T1000 (cell line): ENCODE measurements around the gene CMSS1.

Experiments
- DNase-seq: peaks from one replicate; lab custom pipeline; 2025; ENCODE audit warnings: mixed read lengths; lab: John Stamatoyannopoulos, UW

Gene CMSS1

DNA sequence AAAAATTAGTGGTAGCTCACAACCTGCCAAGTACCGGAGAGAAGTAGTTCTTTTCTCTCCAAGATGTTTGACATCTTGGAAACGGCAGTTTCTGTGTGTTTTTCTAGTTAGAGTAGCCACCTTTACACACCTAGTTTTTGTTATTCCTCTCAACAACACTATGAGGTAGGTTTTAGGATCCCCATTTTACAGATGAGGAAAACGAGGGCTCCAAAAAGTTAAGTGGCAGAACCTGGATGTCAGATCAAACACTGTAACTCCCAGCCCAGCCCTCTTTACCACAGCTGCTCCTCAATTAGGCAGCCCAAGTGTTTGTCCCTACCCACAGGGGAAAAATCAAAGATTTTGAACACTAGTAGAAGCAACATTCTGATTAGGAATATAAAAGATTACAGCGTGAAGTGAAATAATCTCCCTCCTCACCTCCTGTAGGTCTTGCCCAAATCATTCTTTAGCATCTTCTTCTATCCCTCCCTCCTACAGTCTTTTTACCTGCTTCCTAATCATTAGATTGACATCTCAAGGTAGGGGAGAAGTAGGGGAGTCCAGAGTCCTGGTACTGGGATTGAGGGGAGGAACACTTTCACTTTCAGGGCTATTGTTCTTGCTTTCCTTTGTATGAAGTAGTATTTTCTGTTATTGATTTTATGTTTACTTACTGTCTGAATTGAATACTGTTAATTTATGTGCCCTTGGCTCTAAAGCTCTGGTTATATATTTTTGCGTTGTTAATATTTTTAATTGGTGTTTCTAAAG lies 142.6 kb downstream of the CMSS1 start:
- no peak for DNase-seq

DNA sequence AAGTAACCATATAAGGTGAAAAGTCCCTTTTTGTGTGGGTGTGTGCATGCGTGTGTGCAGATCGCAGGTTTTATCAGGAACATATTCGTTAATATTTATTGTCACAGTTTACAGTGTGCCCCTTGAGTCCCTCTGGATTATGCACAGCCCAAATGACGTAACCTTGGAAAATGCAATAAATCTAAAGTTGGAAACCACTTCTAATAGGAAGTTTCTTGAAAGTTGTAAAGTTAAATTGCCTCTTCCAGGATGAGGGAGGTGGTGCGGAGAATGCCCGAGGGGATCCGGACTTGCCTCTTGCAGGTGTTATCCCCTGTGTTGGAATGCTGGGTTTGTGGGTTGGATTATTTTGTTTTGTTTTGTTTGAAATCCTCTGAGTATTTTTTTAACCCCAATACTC lies 143.3 kb downstream of the CMSS1 start:
- peak; percentile 29 for DNase-seq

DNA sequence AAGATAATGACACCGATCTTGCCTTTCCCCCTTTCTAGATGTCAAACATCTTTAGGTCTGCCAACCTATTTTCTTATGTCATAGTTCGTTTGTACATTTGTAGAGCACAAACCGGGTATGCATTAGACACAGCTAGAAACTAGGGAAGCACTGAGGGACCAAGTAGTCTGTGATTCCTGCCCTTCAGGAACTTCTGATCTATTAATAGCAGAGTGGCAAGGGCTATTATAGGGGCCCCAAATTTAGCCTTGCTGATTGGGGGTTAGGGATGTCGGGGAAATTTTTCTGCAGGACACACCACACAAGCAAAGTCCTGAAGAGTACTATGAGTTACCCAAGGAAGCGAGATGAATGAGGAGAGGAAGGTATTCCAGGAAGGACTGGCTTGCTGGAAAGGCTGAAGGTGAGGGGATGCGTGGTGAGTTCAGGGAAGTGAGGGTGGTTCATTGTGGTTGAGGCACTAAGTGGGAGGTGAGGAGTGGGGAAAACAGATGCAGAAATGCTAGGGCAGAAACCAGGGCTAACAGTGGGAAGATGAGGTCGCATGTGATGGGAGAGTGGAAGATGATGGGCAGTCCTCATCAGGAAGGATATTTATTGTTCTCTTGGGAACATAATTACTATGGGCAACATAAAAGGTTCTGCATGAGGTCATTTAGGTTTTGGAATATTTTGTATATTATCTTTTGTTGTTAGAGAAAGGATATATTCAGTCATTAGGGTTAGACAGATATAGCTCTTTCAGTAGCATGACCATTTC lies 144.3 kb downstream of the CMSS1 start:
- no peak for DNase-seq

DNA sequence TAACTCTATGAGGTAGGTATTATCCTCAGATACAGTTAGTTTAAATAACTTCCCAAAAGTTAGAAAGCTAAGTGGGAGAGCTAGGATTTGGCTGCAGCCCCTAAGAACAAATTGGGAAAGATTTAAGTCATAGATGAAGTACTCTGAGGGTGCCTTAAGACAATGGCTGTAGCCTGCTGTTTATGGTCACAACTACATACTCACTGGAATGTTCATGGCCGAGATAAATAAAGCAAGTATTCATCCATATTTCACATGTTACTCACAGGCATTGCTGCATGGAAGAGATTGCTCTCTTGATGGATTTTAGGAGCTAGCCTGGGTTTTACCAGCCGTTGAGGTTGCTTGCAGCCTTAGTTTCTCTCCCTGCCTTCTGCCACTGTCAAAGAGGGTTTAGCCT lies 145.0 kb downstream of the CMSS1 start:
- DNase-seq = no peak

DNA sequence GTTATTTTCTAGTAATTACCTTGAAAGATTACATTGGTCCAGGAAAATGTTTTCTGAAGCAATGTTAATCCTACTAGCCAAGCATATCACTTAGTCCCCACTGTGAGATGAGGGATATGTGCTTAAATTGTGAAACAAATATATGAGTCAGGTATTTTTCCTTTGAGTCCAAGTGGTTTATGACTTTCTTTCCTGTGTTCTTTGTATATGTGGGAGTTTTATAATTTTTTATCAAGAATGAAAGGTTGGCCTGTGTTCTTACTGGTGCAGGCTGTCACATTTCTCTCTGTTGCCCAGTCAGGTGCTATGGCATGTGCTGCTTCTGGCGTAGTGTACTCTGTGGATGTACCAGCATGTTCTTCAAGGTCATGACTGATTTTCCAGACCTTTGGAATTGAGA lies 147.4 kb downstream of the CMSS1 start:
- DNase-seq = no peak

DNA sequence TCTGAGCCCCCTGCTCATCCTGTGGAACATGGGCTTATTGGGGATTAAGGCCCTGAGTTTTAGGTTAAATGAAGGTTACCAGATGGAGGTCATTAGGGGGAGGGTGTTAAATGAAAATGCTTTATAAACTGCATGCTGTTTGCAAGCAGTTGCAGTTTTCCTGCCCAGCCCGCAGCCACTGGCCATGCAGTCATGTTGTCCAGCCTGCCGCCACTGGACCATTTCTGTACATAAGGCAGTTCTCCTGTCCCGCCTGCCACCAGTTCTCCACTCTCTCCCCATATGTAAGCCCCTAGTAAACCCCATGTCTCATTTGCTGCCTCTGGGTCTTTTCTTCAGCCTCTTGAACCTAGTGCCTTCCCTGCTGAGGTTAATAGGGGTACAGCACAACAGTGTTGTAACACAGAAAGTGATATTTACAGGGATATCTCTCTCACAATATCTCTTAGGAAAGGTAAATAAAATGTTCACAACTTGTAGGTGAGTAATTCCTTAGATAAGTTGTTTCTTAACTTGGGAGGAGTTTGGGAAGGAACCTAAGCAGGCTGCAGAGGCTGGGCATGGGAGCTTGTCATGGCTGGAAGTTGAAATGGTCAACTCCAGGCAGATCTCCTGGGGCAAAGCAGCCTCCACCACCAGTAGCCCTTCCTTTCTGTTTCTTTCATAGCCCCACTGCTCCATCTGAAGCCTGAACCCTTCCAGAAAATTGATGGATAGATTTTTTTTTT lies 148.2 kb downstream of the CMSS1 start:
- no peak for DNase-seq

DNA sequence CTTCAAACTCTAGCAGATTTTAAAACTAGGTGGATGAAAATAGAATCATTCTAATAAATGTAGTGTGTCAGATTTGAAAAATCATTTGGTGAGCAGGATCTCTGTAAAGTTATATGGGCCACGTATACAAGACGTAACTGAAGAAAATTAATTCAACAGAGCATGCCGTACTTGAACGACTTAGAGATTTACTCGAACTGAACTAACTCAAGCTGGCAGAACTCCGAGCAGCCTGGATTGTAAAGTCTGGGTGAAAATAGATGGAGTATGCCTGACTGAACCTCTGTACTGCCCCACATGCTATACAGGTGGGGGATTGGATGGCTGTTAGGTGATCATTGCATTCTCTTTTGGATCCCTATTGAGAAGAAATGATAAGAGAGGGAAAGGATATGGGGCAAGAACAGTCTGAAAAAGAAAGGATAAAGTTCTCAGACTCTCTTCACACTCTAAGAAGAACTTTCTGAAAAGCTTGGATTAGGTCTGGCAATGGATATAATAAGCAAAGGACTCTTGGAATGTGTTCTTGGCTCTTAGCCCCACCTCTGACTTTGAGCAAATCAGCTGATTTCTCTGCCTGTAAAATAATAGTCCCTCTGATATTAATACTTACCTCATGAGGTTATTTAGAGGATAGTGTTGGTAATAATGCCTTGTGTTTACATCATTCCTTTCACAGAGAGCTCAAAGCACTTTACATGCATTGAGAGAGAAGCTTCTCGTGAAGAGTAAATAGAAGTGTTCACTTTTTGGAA lies 149.2 kb downstream of the CMSS1 start:
- DNase-seq = no peak

DNA sequence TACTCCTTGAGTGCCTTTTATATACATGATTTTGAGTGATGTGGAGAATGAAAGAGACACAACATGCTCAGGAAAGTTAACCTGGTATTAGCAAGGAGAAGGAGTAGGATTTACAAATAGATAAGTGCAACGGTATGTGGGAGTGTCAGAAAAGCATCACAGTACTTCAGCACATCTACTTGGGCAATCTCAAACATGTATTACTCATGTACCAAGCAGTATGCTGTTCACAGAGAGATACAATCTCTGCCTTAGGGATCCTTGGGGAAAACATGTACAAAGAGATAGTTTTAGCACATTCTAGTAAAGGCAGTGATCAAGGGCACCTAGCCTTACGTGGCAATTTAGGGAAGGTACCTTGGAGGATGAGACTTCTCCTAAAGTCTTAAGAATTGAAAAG lies 150.1 kb downstream of the CMSS1 start:
- no peak for DNase-seq

DNA sequence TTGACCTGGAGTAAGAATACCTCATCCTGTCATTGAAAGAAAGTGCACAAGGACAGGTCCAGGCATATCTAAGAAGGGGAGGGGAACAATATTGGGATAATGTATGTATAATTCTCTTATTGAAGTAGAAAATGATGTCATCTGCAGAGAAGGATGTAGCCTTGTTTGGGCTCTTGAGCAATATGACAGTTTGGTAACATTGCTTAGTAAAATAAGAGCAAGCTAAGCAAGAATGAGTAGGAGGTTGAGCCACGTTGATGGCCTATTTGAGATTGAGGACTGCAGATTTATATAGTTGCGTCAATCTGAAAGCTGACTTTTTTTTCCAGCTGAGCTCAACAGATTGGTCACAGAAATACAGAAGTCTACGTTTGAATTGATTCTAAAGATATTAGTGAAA lies 151.5 kb downstream of the CMSS1 start:
- no peak for DNase-seq

DNA sequence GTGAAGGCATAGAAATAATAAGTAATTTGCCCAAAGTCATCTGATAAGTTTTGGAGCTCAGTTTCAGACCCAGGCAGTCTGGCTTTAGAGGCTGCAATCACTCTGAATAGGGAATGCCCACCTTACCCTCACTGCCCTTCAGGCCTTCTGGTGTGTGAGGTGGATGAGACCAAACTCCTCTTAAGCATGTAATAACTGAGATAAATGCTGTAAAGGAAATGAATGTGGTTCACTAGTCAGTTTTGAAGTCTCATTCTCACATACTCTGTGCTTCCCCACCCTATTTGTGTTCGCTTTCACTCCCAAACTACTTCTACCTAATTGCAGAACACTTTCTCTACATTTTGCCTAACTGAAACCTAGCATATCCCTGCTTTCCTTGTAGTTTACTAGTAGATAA lies 152.5 kb downstream of the CMSS1 start:
- DNase-seq = no peak

DNA sequence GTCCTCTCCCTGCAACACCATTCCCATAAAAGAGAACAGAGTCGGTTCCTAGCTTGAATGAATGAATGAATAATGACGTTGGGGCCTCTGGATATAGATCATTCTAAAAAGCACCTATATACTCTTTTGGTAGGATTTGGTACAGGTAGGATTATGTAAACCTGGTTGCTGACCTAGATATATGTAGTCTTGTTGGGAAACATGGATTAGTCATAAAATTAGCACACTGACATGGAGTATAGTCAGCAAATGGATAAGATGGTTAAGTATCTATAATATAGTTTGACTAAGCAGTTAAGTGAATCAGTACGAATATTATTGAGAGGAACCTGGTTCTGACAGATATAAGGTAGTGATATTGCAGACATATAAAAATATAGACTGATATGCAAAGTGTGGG lies 154.1 kb downstream of the CMSS1 start:
- no peak for DNase-seq

DNA sequence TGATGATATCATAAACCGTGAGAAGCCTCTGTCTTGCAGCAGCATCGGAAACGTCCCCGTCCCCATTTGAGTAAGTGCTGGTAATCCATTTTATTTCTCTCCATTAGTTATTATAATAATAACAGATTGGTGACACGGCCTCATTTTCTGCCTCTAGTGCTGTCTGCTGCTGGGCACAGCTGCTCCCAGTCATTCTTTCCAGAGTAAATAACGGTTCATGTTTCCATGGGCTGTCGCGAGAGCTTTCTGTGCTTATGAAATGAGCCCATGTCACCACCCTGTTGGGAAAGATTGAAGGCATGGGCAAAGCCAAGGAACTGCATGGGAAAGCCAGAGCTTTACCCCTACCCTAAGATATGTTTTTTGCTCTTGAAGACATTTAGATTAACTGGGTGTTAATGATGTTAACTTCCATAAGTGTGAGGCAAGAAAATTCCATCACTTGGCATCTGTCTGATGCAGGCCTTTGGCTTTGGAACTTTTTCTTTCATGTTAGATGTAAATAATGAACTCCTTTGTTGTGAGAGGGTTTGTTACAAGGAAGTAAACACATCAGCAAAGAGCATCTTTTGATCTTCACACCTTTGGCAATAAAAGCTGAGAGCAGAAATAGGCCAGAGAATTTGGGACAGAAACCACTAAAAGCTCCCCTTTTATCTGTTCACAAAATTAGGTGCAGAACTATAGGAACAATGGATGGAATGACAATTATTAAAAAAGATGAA lies 154.9 kb downstream of the CMSS1 start:
- no peak for DNase-seq

DNA sequence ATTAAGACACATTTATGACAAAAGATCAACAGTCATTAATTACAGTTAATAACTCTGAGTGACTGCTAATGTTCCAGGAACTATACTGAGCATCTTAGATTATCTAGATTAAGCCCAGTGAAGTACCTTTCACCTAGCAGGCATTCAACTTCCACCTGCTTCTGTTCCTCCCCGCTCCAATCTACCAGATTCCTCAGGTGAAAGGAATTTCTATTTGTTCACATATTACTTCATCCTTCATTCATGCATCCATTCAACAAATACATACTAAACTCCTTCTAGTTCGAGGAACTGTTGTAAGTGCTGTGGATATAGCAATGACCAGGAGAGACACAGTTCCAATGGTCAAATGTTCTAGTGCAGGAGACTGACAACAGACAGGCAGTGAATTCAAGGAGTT lies 157.3 kb downstream of the CMSS1 start:
- DNase-seq = no peak

DNA sequence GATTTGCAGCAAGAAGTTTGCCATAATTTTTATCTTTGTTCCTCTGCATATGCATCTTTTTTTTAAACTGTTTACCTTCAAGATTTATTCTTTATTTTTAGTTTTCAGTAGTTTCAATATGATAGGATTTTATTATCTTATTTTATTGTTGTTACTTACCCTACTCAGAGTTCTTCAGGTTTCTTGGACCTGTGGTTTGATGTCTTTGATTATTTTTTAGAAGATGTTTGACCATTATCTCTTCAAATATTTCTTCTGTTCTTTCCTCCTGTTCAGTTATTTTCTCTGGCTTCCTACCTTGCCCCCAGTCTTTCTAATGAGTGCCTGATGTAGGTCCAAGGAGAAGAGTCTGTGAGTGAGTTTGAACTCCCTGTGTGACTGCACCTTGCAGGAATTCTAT lies 158.9 kb downstream of the CMSS1 start:
- DNase-seq = no peak

DNA sequence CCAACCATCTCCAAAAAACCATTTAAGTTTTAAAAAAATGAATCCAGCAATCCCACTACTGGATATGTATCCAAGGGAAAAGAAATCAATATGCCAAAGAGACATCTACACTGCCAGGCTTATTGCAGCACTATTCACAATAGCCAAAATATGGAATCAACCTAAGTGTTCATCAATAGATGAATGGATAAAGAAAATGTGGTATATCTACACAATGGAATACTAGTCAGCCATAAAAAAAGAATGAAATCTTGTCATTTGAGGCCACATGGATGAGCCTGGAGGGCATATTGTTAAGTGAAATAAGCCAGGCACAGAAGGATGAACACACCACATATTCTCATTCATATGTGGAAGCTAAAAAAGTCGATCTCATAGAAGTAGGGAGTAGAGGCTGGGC lies 160.6 kb downstream of the CMSS1 start:
- DNase-seq = no peak

DNA sequence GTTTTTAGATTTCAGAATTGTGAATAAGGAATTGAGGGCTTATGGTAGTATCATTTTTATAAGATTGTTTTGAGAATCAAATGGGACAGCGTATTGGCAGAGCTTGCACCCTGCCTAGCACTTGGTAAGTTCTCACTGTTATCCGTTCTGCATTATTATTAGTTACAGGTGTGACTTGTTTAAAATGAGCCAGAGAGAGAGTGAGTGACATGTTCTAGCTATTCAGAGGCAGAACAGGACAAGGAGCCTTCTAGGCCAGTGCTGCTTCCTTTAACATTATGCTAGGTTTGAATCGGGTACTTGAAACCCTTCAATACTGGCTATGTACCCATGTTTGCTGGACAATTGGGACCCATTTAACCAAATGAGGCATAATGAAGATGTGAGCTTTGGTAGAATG lies 162.9 kb downstream of the CMSS1 start:
- no peak for DNase-seq

DNA sequence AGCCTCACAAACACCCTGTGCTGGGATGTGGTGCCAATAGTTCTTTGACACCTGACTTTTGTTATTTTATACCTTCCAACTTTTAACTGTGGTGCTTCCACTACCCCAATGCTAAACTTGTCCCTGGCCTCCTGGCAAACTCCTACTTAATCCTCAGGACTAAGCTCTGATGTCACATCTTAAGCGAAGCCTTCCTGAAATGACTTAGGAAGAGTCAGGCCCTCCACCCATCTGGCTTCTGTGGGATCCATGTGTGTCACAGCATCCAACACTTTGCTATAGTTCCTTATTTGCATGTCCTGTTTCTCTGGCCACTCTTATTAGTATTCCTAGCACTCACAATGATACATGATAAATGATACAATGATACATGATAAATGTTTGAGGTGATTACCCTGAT lies 163.5 kb downstream of the CMSS1 start:
- DNase-seq = no peak

DNA sequence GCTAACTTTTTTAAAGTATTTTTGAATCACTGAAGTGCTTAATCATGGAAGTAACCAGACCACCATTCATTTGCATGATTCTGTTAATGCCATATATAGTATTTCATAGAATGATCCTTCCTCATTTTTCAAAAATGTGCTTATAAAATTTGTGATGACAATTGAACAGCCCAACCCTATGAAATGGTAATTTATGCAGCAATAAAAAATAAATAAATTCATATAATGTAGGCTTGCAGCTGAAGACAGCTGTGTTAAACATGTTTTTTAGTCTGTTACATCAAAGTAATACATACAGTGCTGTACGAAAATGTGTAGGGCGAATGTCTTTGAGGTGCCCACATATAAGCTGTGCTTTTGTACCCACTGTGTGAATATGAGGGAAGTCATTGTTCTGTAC lies 165.0 kb downstream of the CMSS1 start:
- no peak for DNase-seq

DNA sequence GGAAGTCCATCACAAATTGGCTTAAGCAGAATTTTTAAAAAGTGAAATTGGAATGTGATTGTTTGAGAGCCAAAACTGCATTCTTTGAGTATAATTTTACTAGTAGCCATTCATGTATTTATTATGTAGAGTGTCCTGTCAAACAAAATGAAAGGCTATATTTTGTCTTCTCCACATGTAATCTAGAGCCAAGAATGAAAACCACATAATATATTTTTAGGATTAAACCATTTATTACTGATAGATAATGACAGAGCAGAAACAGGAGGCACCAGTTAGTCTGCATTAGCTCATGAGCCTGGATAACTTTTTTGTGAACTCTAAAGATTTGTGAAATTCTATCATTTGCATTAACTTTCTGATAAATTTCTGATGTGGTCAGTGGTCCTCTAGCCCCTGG lies 166.5 kb downstream of the CMSS1 start:
- DNase-seq = no peak

DNA sequence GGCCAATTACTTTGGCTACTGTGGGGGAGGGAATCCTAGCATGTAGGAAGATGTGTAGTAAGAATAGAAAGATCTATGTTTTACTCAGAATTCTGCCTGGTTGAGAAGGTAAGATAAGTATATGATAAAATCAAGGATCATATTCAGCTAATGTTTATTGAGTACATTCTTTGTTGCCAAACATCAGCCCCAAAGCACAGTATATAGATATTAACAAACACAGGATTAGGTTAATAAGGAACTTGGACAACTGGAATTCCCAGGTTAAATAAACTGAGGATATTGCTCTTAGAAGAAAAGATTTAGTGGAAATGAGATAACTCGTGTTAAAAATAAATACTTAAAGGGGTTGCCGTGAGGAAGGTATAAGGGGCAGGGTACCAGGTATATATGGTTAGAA lies 167.0 kb downstream of the CMSS1 start:
- no peak for DNase-seq

DNA sequence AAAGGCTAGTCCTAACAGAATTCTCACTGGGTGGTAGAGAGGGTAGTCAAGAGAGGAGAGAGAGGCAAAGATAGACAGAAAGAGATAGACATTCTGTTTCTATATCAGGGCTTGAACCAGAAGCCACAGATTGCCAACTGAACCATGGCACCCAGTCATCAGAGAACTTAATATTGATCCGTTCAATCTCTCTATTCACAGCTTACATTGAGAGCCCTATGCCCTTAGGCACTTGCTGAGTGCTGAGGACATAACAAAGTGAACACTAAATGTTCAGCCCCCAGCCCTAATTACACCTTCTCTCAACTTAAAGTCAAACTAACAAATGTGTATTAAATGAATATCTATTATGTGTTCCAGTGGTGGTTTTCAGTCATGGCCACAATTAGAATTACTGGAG lies 172.5 kb downstream of the CMSS1 start:
- DNase-seq = no peak

DNA sequence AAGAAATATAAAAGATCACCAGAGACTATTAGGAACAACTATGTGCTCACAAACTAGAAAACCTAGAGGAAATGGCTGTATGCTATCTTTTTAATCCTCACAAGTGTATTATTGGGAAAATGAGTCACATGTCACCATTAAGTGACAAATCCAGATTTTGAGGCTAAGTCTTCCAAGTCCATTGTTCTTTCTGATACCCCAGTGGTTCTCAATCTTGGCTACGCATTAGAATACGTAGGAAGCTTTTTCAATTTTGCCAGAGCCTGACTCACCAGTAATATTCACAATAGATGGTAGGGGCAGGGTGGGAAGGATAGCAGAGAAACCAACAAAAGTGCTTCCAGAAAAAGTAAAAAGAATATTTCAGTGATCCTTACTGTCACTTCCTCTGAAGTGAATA lies 179.6 kb downstream of the CMSS1 start:
- DNase-seq = no peak
